ENCODE results near the gene MED12L.
"Not testable (repeated sequence)": the region's sequence is repeated elsewhere in the genome, so short reads cannot be mapped to it uniquely, and the experiment has no call there.

MED12L gene

GRCh38 chr3:151387842-151388241 is 302.4 kb downstream of the MED12L start:
- DNase-seq: no peak

DNA sequence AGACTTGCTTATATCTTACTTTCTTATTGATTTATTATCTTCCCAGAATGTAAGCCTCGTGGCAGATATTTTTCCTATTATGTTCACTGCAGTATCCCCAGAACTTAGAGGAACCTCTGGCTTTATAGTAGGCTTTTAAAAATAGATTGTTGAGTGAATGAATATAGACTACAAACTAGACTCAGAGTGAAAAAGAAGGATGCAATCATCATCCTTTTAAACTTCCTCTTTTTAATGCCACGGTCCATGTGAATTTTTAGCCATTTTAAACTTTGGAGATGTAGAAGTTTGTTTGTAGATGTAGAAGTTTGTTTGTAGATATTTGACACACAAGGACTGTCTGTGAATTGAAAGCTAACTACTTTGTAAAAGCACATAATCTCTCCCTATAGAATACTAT is 306.3 kb downstream of the MED12L start:
- DNase-seq: no peak

DNA sequence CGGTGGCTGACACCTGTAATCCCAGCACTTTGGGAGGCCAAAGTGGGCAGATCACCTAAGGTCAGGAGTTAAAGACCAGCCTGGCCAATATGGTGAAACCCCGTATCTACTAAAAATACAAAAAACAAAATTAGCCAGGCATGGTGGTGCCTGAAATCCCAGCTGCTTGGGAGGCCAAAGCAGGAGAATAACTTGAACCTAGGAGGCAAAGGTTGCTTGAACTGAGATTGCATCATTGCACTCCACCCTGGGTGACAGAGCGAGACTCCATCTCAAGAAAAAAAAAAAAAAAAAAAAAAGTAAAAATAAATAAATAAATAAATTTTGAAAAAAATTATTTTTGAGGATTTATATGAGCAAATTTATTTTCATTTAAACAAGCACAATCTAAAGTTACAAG is 306.7 kb downstream of the MED12L start:
- DNase-seq: not testable (repeated sequence)

DNA sequence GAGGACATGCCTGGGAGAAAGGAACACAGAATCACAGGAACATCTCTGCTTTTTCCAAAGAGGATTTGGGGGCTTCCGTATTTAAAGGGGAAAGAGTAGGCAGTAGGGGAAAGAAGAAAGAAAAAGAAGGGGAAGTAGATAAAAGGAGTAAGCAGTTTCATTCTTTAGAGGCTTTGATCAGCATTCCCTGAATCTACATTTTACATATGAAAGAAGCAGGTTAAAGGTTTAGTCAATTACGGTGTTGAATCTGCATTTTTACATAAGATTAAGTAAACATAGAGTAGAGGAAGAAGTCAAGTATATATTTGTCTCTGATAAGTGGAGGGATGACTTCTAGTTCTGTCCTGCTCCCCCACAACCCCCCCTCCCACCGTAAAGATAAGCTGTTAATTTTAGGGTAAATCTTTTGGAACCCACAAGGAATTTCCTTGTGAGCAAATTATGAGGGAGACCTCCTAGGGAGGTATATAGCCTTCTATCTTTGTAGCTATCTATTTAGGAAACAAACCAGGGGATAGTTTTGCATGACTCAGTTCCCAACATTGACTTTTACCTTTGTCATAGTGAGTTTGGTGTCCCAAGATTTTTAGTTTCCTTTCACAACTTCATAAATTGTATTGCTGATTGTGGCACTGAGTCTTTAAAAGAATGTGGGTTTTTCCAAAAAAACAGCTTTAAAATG is 307.8 kb downstream of the MED12L start:
- no peak for DNase-seq

GRCh38 chr3:151393941-151394340 is 308.5 kb downstream of the MED12L start:
- no peak for DNase-seq

DNA sequence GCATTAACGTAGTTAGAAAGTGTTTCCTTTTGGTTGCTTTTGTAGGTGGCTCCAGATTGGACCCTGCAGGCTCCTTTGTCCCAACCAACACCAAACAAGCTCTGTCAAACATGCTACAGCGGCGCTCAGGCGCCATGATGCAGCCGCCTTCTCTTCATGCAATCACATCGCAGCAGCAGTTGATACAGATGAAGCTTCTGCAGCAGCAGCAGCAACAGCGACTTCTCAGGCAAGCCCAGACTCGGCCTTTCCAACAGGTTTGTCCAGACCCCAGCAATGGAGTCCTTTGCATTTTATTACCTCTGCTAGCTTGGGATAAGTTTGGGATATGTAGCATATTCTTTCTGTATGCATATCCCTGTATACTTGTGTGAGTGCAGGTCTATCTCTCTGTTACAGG is 309.1 kb downstream of the MED12L start:
- DNase-seq: no peak

GRCh38 chr3:151395806-151396205 is 310.3 kb downstream of the MED12L start:
- DNase-seq: no peak

DNA sequence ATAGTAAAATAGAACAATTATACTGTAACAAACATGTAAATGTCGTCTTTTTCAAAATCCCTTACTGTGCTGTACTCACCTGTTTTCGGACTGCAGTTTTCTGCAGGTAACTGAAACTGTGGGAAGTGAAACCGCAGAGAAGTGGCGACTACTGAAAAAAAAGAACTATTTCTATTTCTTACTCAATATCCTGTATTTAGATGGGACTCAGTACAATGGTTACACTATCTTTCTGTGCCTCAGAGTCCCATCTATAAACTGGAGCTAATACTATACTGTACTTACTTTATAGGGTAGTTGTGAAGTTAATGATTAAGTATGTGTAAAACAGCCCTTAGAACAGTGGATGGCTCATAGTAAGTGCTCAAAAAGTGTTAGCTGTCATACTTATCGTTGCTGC is 313.4 kb downstream of the MED12L start:
- DNase-seq: no peak

DNA sequence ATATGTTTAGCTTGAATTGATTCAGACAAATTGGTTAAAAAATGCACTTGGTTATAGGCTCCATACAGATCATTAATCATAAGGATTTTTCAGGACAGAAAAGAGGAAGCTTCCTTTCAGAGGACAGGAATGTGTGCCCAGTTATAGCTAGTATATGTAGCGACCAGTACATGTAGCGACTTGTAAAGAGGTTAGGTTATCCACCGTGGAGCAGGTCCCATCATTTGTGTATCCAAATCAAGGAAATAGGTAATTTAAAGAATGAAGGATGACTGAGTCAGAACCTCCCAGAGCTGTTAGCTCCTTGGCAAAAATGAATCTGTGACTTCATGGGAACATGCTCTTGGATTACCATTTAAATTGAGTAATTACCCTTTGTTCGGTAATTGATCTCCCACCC is 314.9 kb downstream of the MED12L start:
- no peak for DNase-seq

GRCh38 chr3:151402349-151402748 is 316.9 kb downstream of the MED12L start:
- DNase-seq: no peak

DNA sequence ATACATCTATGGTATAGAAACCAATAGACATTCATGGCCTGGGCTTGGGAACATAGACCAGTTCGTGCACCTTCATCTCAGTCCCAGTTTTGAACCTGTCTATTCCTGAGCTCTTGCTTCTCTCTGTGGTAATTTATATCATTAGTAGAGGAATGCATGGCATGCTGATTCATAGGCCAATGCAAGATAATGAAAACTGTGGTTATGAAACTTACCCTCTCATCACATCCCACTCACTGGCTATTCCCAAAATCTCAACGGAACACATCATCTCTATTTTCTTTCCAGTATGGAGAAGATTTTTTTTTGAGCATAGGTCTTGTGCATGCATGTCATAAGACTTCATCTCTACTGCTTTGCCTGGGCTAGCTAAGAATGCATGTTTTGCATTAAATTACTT is 317.8 kb downstream of the MED12L start:
- no peak for DNase-seq

GRCh38 chr3:151404316-151404715 is 318.9 kb downstream of the MED12L start:
- no peak for DNase-seq

GRCh38 chr3:151407928-151408327 is 322.5 kb downstream of the MED12L start:
- no peak for DNase-seq

- DNase-seq: no peak
These were observed 325.6 kb downstream of the MED12L start for GRCh38 chr3:151410891-151411559.

- no peak for DNase-seq
These were observed 327.5 kb downstream of the MED12L start for GRCh38 chr3:151412989-151413388.

GRCh38 chr3:151415289-151415688 is 329.8 kb downstream of the MED12L start:
- no peak for DNase-seq

DNA sequence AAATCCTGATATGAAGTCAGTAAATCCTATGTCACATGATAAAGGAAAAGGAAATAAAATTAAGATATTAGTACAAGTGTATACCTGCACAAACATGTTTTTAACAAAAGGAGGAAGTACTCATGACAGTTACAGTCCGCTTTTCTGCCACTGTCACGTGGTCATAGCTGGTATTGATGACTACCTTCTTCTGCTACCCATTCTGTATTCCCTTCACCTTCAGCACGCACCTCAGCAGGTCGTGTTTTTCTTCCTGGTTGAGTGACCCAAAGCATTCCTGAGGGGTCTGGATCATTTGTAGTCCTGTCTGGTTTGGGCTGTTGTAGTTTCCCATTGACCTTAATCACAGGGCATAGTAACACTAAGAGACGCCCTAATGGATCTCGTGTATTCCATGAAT is 334.3 kb downstream of the MED12L start:
- no peak for DNase-seq

DNA sequence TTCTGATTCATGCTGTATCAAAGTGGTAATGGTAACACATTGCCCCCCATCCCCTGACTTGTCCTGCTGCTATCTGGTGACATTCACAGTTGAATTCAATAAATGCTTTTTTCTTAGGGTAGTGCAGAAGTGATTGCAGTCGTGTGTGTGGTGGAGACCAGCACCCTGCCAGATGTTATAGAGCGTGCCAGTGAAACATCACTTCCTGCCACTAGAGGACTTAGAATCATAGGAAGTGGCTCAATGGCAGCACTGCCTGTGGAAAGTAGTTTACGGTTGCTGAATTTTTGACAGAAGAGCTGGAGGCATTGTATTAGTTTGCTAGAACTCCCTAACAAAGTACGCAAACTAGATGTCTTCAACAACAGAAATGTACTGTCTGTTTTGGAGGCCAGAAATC is 336.5 kb downstream of the MED12L start:
- DNase-seq: no peak

GRCh38 chr3:151423091-151423490 is 337.6 kb downstream of the MED12L start:
- no peak for DNase-seq

GRCh38 chr3:151425627-151426340 is 340.3 kb downstream of the MED12L start:
- DNase-seq: no peak

DNA sequence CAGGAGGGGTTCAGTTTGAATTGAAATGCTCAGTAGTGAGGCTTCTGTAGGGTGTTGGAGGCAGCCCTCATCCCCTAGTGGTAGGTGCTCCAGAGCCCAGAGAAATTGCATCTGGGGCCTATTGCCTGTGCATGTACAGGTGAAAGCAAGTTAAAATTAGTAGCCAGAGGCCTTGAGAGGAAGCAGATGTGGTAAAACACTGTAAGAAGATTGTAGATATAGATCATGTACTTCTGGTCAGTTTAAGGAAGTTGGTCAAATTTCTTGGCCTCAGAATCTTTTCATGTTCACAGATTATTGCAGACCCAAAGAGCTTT is 340.8 kb downstream of the MED12L start:
- DNase-seq: no peak

DNA sequence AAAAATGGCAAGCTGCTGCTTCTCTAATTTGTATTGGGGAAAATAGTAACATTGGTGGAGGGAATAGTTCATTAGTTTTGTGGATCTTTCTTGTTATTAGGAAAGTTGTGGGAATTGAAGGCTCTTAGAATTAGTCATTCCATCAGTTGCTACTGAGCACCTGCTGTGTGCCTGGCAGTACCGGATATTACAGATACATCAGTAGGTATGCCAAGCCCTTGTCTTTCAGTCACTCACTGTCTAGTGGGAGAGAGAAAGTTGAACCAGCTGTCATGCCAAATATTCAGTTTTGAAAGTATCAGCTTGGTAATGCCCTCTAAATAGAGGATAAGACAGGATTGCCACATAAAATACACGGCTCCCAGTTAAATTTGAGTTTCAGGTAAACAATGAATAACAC is 342.9 kb downstream of the MED12L start:
- no peak for DNase-seq

GRCh38 chr3:151430821-151431484 is 345.5 kb downstream of the MED12L start:
- DNase-seq: no peak

- no peak for DNase-seq
These were observed 346.5 kb downstream of the MED12L start for GRCh38 chr3:151431940-151432339.
